GM12892 (cell line): ENCODE measurements around the gene EXD3.

Experiments used
- POLR2AphosphoS5 ChIP-seq: IDR thresholded peaks from 2 replicates; pipeline ENCODE4 v1.6.1; 2011; ENCODE audit warnings: low read depth, low read length, control low read depth
- TAF1 ChIP-seq: IDR thresholded peaks from 2 replicates; pipeline ENCODE4 v1.6.1; 2011; ENCODE audit warnings: low read depth, mild to moderate bottlenecking, control low read depth, low read length, borderline replicate concordance

- TF ChIP-seq TAF1 (no peak), POLR2AphosphoS5 (no peak)
These were observed 156.1 kb downstream of the EXD3 start for GRCh38 chr9:137266585-137267453.
